ENCODE measurements around the gene PLA2G6. TPM values are rescaled to one million over a fixed set of nuclear protein-coding genes. Genes with fewer than 3 reads are reported as not detected.
A peak's percentile ranks its signal among the peaks of the same experiment; 100 is the strongest.

PLA2G6 gene
- polyA plus RNA-seq, 2 of the 4 experiments (the other 2 are of a cell fraction), result 7.4 to 7.6 TPM

GRCh38 chr22:38218661-38219622, 37.3 kb upstream of the PLA2G6 start (continued):
- TF ChIP-seq ZNF302 (CRISPR knock-in tag; IDR thresholded peaks at IDR 0.05) (no peak; the same call in 1 of the 2 replicates), POLR2A (IDR thresholded peaks at IDR 0.05; ENCODE audit: low read length) (no peak), CBX2 (IDR thresholded peaks at IDR 0.05; ENCODE audit: borderline replicate concordance, low read depth) (no peak), HOXB5 (CRISPR knock-in tag; IDR thresholded peaks at IDR 0.05) (peak; percentile 91; the same call in 1 of the 2 replicates), RAD21 (conservative IDR thresholded peaks at IDR 0.05 in 1 of 2, IDR thresholded peaks at IDR 0.05 in 1 of 2) (no peak), NFE2L2 (conservative IDR thresholded peaks at IDR 0.05; ENCODE audit: low read length) (no peak), EHF (CRISPR knock-in tag; IDR thresholded peaks at IDR 0.05) (peak; percentile 85; the same call in 1 of the 2 replicates), KDM5A (IDR thresholded peaks at IDR 0.05) (no peak), JUNB (IDR thresholded peaks at IDR 0.05) (no peak), HES2 (IDR thresholded peaks at IDR 0.05) (no peak)

- Histone ChIP-seq H3K4me2 (no peak overlapping the region), H3K4me3 (no peak overlapping the region), H3K27ac (no peak overlapping the region), H3K4me1 (peaks cover 32% of the 10 kb centered on the region), H3K9me3 (no peaks in the 10 kb centered on the region)
- WGBS (ENCODE audit: missing lambda C conversion rate), result 82% methylated on average over 11 of the region's 11 CpGs
- TF ChIP-seq RCOR1 (IDR thresholded peaks at IDR 0.05; ENCODE audit: low read depth, low read length) (no peak), CBX2 (IDR thresholded peaks at IDR 0.05; ENCODE audit: borderline replicate concordance, low read depth) (no peak), POLR2AphosphoS2 (conservative IDR thresholded peaks at IDR 0.05; ENCODE audit: low read length) (peak; percentile 85)
- ChIA-PET CTCF (interaction anchor here (0.9 to 2.1 kb wide), 3 partner anchors 14 to 164 kb away, joined by 3 to 5 read pairs (median 4); no protein-coding TSS in a partner anchor), POLR2A (no interaction called here)
- DNase-seq (ENCODE audit: low read depth in 1 of 2, low spot score in 1 of 2), result no peak
- ATAC-seq, result no peak
- no peak for FAIRE-seq
These were observed 33.8 kb upstream of the PLA2G6 start for GRCh38 chr22:38215156-38216038.

- CTCF ChIA-PET, result interaction anchor here (0.8 to 2.1 kb wide), 2 partner anchors 12 to 163 kb away, joined by 3 to 4 read pairs; partner anchors contain the start of gene MAFF
- Histone ChIP-seq H3K4me2 (no peak overlapping the region), H3K9me3 (no peaks in the 10 kb centered on the region), H3K4me1 (peaks cover 23% of the 10 kb centered on the region), H3K4me3 (no peak overlapping the region), H3K27ac (no peak overlapping the region)
- ATAC-seq (peak; percentile 11 to 25; a peak in 1 of 6 replicates), FAIRE-seq (no peak), DNase-seq (ENCODE audit: low read depth in 1 of 2, low spot score in 1 of 2) (no peak)
- 93% methylated on average over 61 of the region's 81 CpGs for WGBS (ENCODE audit: missing lambda C conversion rate)
- no peak for TF ChIP-seq CBX8 (IDR thresholded peaks at IDR 0.05)
- POLR2A ChIA-PET, result no interaction called here
These were observed 32.8 kb upstream of the PLA2G6 start for GRCh38 chr22:38214302-38215056.

GRCh38 chr22:38213990-38214301, 32.3 kb upstream of the PLA2G6 start:
- Histone ChIP-seq H3K4me1 (peaks cover 17% of the 10 kb centered on the region), H3K4me2 (no peak overlapping the region), H3K4me3 (no peak overlapping the region), H3K9me3 (no peaks in the 10 kb centered on the region), H3K27ac (peak overlapping the region in 1 of 2 experiments; percentile 27; a peak in 1 of 6 replicates)
- ChIA-PET POLR2A (no interaction called here), CTCF (interaction anchor here (0.8 to 1.6 kb wide), 2 partner anchors 10 to 12 kb away, joined by 3 to 4 read pairs; partner anchors contain the start of gene MAFF)
- 65% methylated on average over 7 of the region's 8 CpGs for WGBS (ENCODE audit: missing lambda C conversion rate)
- FAIRE-seq, result no peak
- TF ChIP-seq ZSCAN20 (CRISPR knock-in tag; IDR thresholded peaks at IDR 0.05), result no peak
- TF ChIP-seq NPAS2 (CRISPR knock-in tag; IDR thresholded peaks at IDR 0.05; ENCODE audit: borderline replicate concordance), result no peak
- no peak for TF ChIP-seq MAX (IDR thresholded peaks at IDR 0.05)
- TF ChIP-seq TP53 (CRISPR knock-in tag; IDR thresholded peaks at IDR 0.05), result no peak
- TF ChIP-seq POLR2AphosphoS2 (conservative IDR thresholded peaks at IDR 0.05; ENCODE audit: low read length), result no peak
- no peak for TF ChIP-seq MAZ (IDR thresholded peaks at IDR 0.05; ENCODE audit: borderline replicate concordance, low read depth, low read length)
- no peak for ATAC-seq
- no peak for DNase-seq (ENCODE audit: low read depth in 1 of 2, low spot score in 1 of 2)
